Measurements from ENCODE around the gene PTPRN2. TPM values are rescaled to one million over a fixed set of nuclear protein-coding genes. Genes with fewer than 3 reads are reported as not detected.

Gene PTPRN2
- total and polyA plus RNA-seq, 2 donors from 2014 or later, result 4.8 to 6.2 TPM

- DNase-seq, result peak in 2 of 5 donors; percentile 27 to 48
- no peaks in the 10 kb centered on the region for H3K9me3 ChIP-seq (ENCODE audit: control insufficient read depth in 2 of 3, insufficient read depth in 1 of 3, low read length in 3 of 3)
- no peak for FAIRE-seq
- TF ChIP-seq CTCF (IDR thresholded peaks at IDR 0.05; ENCODE audit: borderline replicate concordance, extremely low read depth, insufficient read depth), result no peak
- no peaks in the 10 kb centered on the region for H3K4me1 ChIP-seq (ENCODE audit: control insufficient read depth in 2 of 3, insufficient read depth in 2 of 3, low read depth in 1 of 3, low read length in 3 of 3)
- H3K27ac ChIP-seq (ENCODE audit: low read depth in 2 of 2, low read length in 2 of 2), result no peak overlapping the region
- no peaks in the 10 kb centered on the region for H3K36me3 ChIP-seq (ENCODE audit: control insufficient read depth in 2 of 3, insufficient read depth in 3 of 3, low read length in 3 of 3)
- H3K27me3 ChIP-seq (ENCODE audit: control insufficient read depth, insufficient read depth, low read length), result no peaks in the 10 kb centered on the region
- H3K9ac ChIP-seq (ENCODE audit: low read length in 3 of 3), result no peak overlapping the region
- intact Hi-C loops (cut with DNase I), result no loop called here
- H3K4me3 ChIP-seq (ENCODE audit: low read length in 3 of 3), result no peak overlapping the region
Observed at GRCh38 chr7:157664871-157665633, 922.6 kb downstream of the PTPRN2 start.

GRCh38 chr7:157664034-157664433 is 923.6 kb downstream of the PTPRN2 start:
- H3K27ac ChIP-seq (ENCODE audit: low read depth in 2 of 2, low read length in 2 of 2), result no peak overlapping the region
- FAIRE-seq, result no peak
- no peak overlapping the region for H3K4me3 ChIP-seq (ENCODE audit: low read length in 3 of 3)
- H3K4me1 ChIP-seq (ENCODE audit: control insufficient read depth in 2 of 3, insufficient read depth in 2 of 3, low read depth in 1 of 3, low read length in 3 of 3), result no peaks in the 10 kb centered on the region
- DNase-seq, result peak in 2 of 5 donors; percentile 24 to 41
- H3K9ac ChIP-seq (ENCODE audit: low read length in 3 of 3), result no peak overlapping the region
- TF ChIP-seq CTCF (IDR thresholded peaks at IDR 0.05; ENCODE audit: borderline replicate concordance, extremely low read depth, insufficient read depth), result no peak
- intact Hi-C loops (cut with DNase I), result no loop called here
- H3K27me3 ChIP-seq (ENCODE audit: control insufficient read depth, insufficient read depth, low read length), result no peaks in the 10 kb centered on the region
- H3K9me3 ChIP-seq (ENCODE audit: control insufficient read depth in 2 of 3, insufficient read depth in 1 of 3, low read length in 3 of 3), result no peaks in the 10 kb centered on the region
- H3K36me3 ChIP-seq (ENCODE audit: control insufficient read depth in 2 of 3, insufficient read depth in 3 of 3, low read length in 3 of 3), result no peaks in the 10 kb centered on the region

GRCh38 chr7:157662981-157663716 is 924.5 kb downstream of the PTPRN2 start:
- FAIRE-seq, result no peak
- H3K27me3 ChIP-seq (ENCODE audit: control insufficient read depth, insufficient read depth, low read length), result no peaks in the 10 kb centered on the region
- H3K4me1 ChIP-seq (ENCODE audit: control insufficient read depth in 2 of 3, insufficient read depth in 2 of 3, low read depth in 1 of 3, low read length in 3 of 3), result no peaks in the 10 kb centered on the region
- no peak overlapping the region for H3K27ac ChIP-seq (ENCODE audit: low read depth in 2 of 2, low read length in 2 of 2)
- no peak for TF ChIP-seq CTCF (IDR thresholded peaks at IDR 0.05; ENCODE audit: borderline replicate concordance, extremely low read depth, insufficient read depth)
- no peak overlapping the region for H3K4me3 ChIP-seq (ENCODE audit: low read length in 3 of 3)
- H3K36me3 ChIP-seq (ENCODE audit: control insufficient read depth in 2 of 3, insufficient read depth in 3 of 3, low read length in 3 of 3), result no peaks in the 10 kb centered on the region
- DNase-seq, result peak; percentile 54 to 83 (median 75)
- H3K9ac ChIP-seq (ENCODE audit: low read length in 3 of 3), result no peak overlapping the region
- no peaks in the 10 kb centered on the region for H3K9me3 ChIP-seq (ENCODE audit: control insufficient read depth in 2 of 3, insufficient read depth in 1 of 3, low read length in 3 of 3)
- intact Hi-C loops (cut with DNase I), result no loop called here

Data from kidney (tissue), 14 donors.